ENCODE measurements around the gene PGLYRP2. TPM values are rescaled to one million over a fixed set of nuclear protein-coding genes. Genes with fewer than 3 reads are reported as not detected.
"Not testable (repeated sequence)": the region's sequence is repeated elsewhere in the genome, so short reads cannot be mapped to it uniquely, and the experiment has no call there.

The PGLYRP2 gene
- total RNA-seq, 1 experiment from 2014 or later: not detected

GRCh38 chr19:15495151-15495550 is 15.8 kb upstream of the PGLYRP2 start:
- intact Hi-C loops (cut with micrococcal nuclease; ENCODE audit: unreplicated experiment): no loop called here
- TF ChIP-seq CTCF (IDR thresholded peaks at IDR 0.05; ENCODE audit: unreplicated experiment): no peak
- no peak for DNase-seq
- Mint-ChIP-seq H3K4me3 (ENCODE audit: low read depth, unreplicated experiment) (no peak overlapping the region), H3K27me3 (ENCODE audit: unreplicated experiment) (peaks cover 37% of the 10 kb centered on the region), H3K36me3 (ENCODE audit: insufficient read depth, unreplicated experiment) (no peaks in the 10 kb centered on the region), H3K9me3 (ENCODE audit: low read depth, unreplicated experiment) (no peaks in the 10 kb centered on the region), H3K27ac (ENCODE audit: unreplicated experiment) (no peak overlapping the region), H3K4me1 (ENCODE audit: low read depth, unreplicated experiment) (peaks cover 6% of the 10 kb centered on the region)
- CTCF ChIA-PET: no interaction called here
- BruUV-seq (replicated peaks): no TSS peak

GRCh38 chr19:15488489-15489226 is 9.4 kb upstream of the PGLYRP2 start:
- no peak for TF ChIP-seq CTCF (IDR thresholded peaks at IDR 0.05; ENCODE audit: unreplicated experiment)
- no peaks in the 10 kb centered on the region for H3K4me1 Mint-ChIP-seq (ENCODE audit: low read depth, unreplicated experiment)
- BruUV-seq (replicated peaks): no TSS peak
- intact Hi-C loops (cut with micrococcal nuclease; ENCODE audit: unreplicated experiment): no loop called here
- no peak overlapping the region for H3K27ac Mint-ChIP-seq (ENCODE audit: unreplicated experiment)
- H3K27me3 Mint-ChIP-seq (ENCODE audit: unreplicated experiment): peaks cover 13% of the 10 kb centered on the region
- H3K36me3 Mint-ChIP-seq (ENCODE audit: insufficient read depth, unreplicated experiment): no peaks in the 10 kb centered on the region
- H3K4me3 Mint-ChIP-seq (ENCODE audit: low read depth, unreplicated experiment): no peak overlapping the region
- CTCF ChIA-PET: no interaction called here
- no peaks in the 10 kb centered on the region for H3K9me3 Mint-ChIP-seq (ENCODE audit: low read depth, unreplicated experiment)
- no peak for DNase-seq

GRCh38 chr19:15487038-15487437 is 7.7 kb upstream of the PGLYRP2 start:
- no TSS peak for BruUV-seq (replicated peaks)
- intact Hi-C loops (cut with micrococcal nuclease; ENCODE audit: unreplicated experiment): no loop called here
- no peak for DNase-seq
- CTCF ChIA-PET: interaction anchor here (0.6 kb wide), 1 partner anchor 297 kb away, joined by 4 read pairs; no protein-coding TSS in a partner anchor
- no peak for TF ChIP-seq CTCF (IDR thresholded peaks at IDR 0.05; ENCODE audit: unreplicated experiment)
- Mint-ChIP-seq H3K27ac (ENCODE audit: unreplicated experiment) (no peak overlapping the region), H3K4me3 (ENCODE audit: low read depth, unreplicated experiment) (no peak overlapping the region), H3K36me3 (ENCODE audit: insufficient read depth, unreplicated experiment) (no peaks in the 10 kb centered on the region), H3K9me3 (ENCODE audit: low read depth, unreplicated experiment) (no peaks in the 10 kb centered on the region), H3K4me1 (ENCODE audit: low read depth, unreplicated experiment) (no peaks in the 10 kb centered on the region), H3K27me3 (ENCODE audit: unreplicated experiment) (peaks cover 3% of the 10 kb centered on the region)

- H3K36me3 Mint-ChIP-seq (ENCODE audit: insufficient read depth, unreplicated experiment); H3K27ac Mint-ChIP-seq (ENCODE audit: unreplicated experiment); H3K9me3 Mint-ChIP-seq (ENCODE audit: low read depth, unreplicated experiment); H3K4me3 Mint-ChIP-seq (ENCODE audit: low read depth, unreplicated experiment); H3K4me1 Mint-ChIP-seq (ENCODE audit: low read depth, unreplicated experiment); BruUV-seq (replicated peaks); intact Hi-C loops (cut with micrococcal nuclease; ENCODE audit: unreplicated experiment); H3K27me3 Mint-ChIP-seq (ENCODE audit: unreplicated experiment); DNase-seq: not testable (repeated sequence)
- CTCF ChIA-PET: interaction anchor here (0.7 kb wide), 1 partner anchor 70 kb away, joined by 3 read pairs; no protein-coding TSS in a partner anchor
Measured at GRCh38 chr19:15485768-15486167, 6.5 kb upstream of the PGLYRP2 start.

GRCh38 chr19:15480996-15481395 is 1.7 kb upstream of the PGLYRP2 start:
- intact Hi-C loops (cut with micrococcal nuclease; ENCODE audit: unreplicated experiment): not testable (repeated sequence)

More at GRCh38 chr19:15480996-15481395, 1.7 kb upstream of the PGLYRP2 start:
- not testable (repeated sequence) for H3K9me3 Mint-ChIP-seq (ENCODE audit: low read depth, unreplicated experiment); DNase-seq; H3K36me3 Mint-ChIP-seq (ENCODE audit: insufficient read depth, unreplicated experiment); H3K4me3 Mint-ChIP-seq (ENCODE audit: low read depth, unreplicated experiment); BruUV-seq (replicated peaks); H3K4me1 Mint-ChIP-seq (ENCODE audit: low read depth, unreplicated experiment); H3K27ac Mint-ChIP-seq (ENCODE audit: unreplicated experiment); H3K27me3 Mint-ChIP-seq (ENCODE audit: unreplicated experiment)
- CTCF ChIA-PET: interaction anchor here (0.6 to 1.5 kb wide), 3 partner anchors 13 to 203 kb away, joined by 3 to 5 read pairs (median 3); no protein-coding TSS in a partner anchor
